Lung (tissue), 13 donors: ENCODE results near the gene CMBL. TPM values are rescaled to one million over a fixed set of nuclear protein-coding genes. Genes with fewer than 3 reads are reported as not detected.

Experiments used
- ATAC-seq: fragments of 200-7000 bp; cut with Tn5 transposase; one replicate; pipeline ENCODE4 v1.9.1; 2020; ENCODE audit warnings: moderate number of reproducible peaks; ENCODE audit not compliant: insufficient read depth, low FRiP score
- DNase-seq, 3 donors: peaks; one replicate each; pipeline ENCODE4 v3.0.0-alpha.2; 2013 to 2017
- H3K27ac ChIP-seq, 2 donors: one replicate each; pipeline ENCODE4 v1.5.1; 2013; ENCODE audit warnings: mild to moderate bottlenecking in 2 of 2, moderate library complexity in 2 of 2, control low read depth in 1 of 2, inconsistent platforms in 1 of 2, low read depth in 1 of 2, low read length in 1 of 2
- H3K27me3 ChIP-seq, 3 donors: one replicate each; pipeline ENCODE4 v1.5.1; 2013; ENCODE audit warnings: low read length in 2 of 3; ENCODE audit not compliant: control insufficient read depth in 3 of 3, insufficient read depth in 3 of 3
- H3K36me3 ChIP-seq, 4 donors: one replicate each; pipeline ENCODE4 v1.5.1; 2013; ENCODE audit warnings: low read length in 4 of 4, mild to moderate bottlenecking in 1 of 4, moderate library complexity in 1 of 4; ENCODE audit not compliant: control insufficient read depth in 4 of 4, insufficient read depth in 4 of 4
- H3K4me1 ChIP-seq, 5 donors: one replicate each; pipeline ENCODE4 v1.5.1; 2013; ENCODE audit warnings: low read length in 5 of 5, mild to moderate bottlenecking in 2 of 5, moderate library complexity in 1 of 5; ENCODE audit not compliant: control insufficient read depth in 5 of 5, insufficient read depth in 5 of 5
- H3K4me3 ChIP-seq: one replicate; pipeline ENCODE4 v1.5.1; 2013; ENCODE audit warnings: mild to moderate bottlenecking, control low read depth, moderate library complexity
- H3K9ac ChIP-seq, 2 donors: one replicate each; pipeline ENCODE4 v1.5.1; 2013; ENCODE audit warnings: low read length in 2 of 2, control low read depth in 1 of 2; ENCODE audit not compliant: insufficient read depth in 1 of 2
- H3K9me3 ChIP-seq, 4 donors: one replicate each; pipeline ENCODE4 v1.5.1; 2013; ENCODE audit warnings: low read length in 3 of 4, mild to moderate bottlenecking in 1 of 4, moderate library complexity in 1 of 4; ENCODE audit not compliant: control insufficient read depth in 4 of 4, insufficient read depth in 3 of 4
- WGBS, 2 donors: extraction: QIAGEN DNeasy Blood & Tissue Kit; methylation state at CpG; one replicate each; pipeline ENCODE4 v1.1.7; 2013; 5-methylcytosine and 5-hydroxymethylcytosine counted together
- polyA plus RNA-seq, 2 donors: library from polyadenylated mRNA; stranded (reverse); fragments of 200-250 nt; gene quantifications; one replicate each; pipeline ENCODE4 v1.2.1, GENCODE V29; 2013
- small RNA-seq: library from RNA; depleted of rRNA; stranded (forward); fragments of <200 nt; gene quantifications from one replicate; pipeline ENCODE3, GENCODE V24; 2014; ENCODE audit warnings: low replicate concordance
- total RNA-seq, 2 donors: library from RNA; depleted of rRNA in 1 of 2; stranded (reverse); fragments of >200 nt in 1 of 2; gene quantifications; one replicate each; pipeline ENCODE4 v1.2.1, GENCODE V29; 2014 to 2021
- TF ChIP-seq, protein P1 (sequence below): IDR thresholded peaks from 2 replicates; pipeline ENCODE4 v1.5.1; 2012; ENCODE audit warnings: mild to moderate bottlenecking; ENCODE audit errors: control extremely low read depth, extremely low read depth
- donor health status: control.
- donor health status: control.
- donor health status: Bipolar disorder and iron deficiency.
- donor health status: healthy.
- donor health status: DM: yes; HTN: yes; CAD: no.

CMBL gene
- total and polyA plus RNA-seq, 4 donors: 8.1 to 15.9 (median 12.9) TPM

GRCh38 chr5:10229306-10230048 lies 78.2 kb downstream of the CMBL start:
- ATAC-seq (no peak), DNase-seq (no peak)
- 93 to 94% methylated on average over 11 of the region's 11 CpGs for WGBS, 2 donors
- Histone ChIP-seq H3K27ac (no peak overlapping the region), H3K9ac (no peak overlapping the region), H3K27me3 (no peaks in the 10 kb centered on the region), H3K4me1 (no peaks in the 10 kb centered on the region), H3K36me3 (peaks cover 0 to 7% (median 2%) of the 10 kb centered on the region in 4 donors), H3K9me3 (peaks cover 0 to 4% (median 0%) of the 10 kb centered on the region in 4 donors), H3K4me3 (no peak overlapping the region)
- TF ChIP-seq, protein P1, sequence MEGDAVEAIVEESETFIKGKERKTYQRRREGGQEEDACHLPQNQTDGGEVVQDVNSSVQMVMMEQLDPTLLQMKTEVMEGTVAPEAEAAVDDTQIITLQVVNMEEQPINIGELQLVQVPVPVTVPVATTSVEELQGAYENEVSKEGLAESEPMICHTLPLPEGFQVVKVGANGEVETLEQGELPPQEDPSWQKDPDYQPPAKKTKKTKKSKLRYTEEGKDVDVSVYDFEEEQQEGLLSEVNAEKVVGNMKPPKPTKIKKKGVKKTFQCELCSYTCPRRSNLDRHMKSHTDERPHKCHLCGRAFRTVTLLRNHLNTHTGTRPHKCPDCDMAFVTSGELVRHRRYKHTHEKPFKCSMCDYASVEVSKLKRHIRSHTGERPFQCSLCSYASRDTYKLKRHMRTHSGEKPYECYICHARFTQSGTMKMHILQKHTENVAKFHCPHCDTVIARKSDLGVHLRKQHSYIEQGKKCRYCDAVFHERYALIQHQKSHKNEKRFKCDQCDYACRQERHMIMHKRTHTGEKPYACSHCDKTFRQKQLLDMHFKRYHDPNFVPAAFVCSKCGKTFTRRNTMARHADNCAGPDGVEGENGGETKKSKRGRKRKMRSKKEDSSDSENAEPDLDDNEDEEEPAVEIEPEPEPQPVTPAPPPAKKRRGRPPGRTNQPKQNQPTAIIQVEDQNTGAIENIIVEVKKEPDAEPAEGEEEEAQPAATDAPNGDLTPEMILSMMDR: no peak

GRCh38 chr5:10228288-10228687 lies 79.4 kb downstream of the CMBL start:
- Histone ChIP-seq H3K4me1 (no peaks in the 10 kb centered on the region), H3K4me3 (no peak overlapping the region), H3K9me3 (peaks cover 0 to 4% (median 0%) of the 10 kb centered on the region in 4 donors), H3K9ac (no peak overlapping the region), H3K27me3 (no peaks in the 10 kb centered on the region), H3K36me3 (peaks cover 0 to 7% (median 2%) of the 10 kb centered on the region in 4 donors), H3K27ac (no peak overlapping the region)
- ATAC-seq (no peak), DNase-seq (no peak)
- WGBS, 2 donors: 98 to 100% methylated on average over 1 of the region's 1 CpG
- TF ChIP-seq, protein P1: no peak

Small RNAs within 50 kb of the gene (small RNA-seq; reads per million reads assigned to genes)
- not detected for gene RF00019

Other genes starting within 250 kb of the CMBL start
- gene ATPSCKMT, start 58.0 kb downstream of the CMBL start, total RNA-seq: 10 to 100 TPM; 23.4 to 28.2 TPM
- 10 to 100 TPM in 1 of 2 donors, 1 to 10 TPM in 1; 9.7 to 12.0 TPM for gene ATPSCKMT, start 58.0 kb downstream of the CMBL start, polyA plus RNA-seq
- 100 to 1,000 TPM; 127 to 158 TPM for gene CCT5, start 57.6 kb downstream of the CMBL start, total RNA-seq
- 100 to 1,000 TPM; 151 to 257 TPM for gene CCT5, start 57.6 kb downstream of the CMBL start, polyA plus RNA-seq
- 100 to 1,000 TPM; 113 to 185 TPM for gene MARCHF6, start 45.8 kb upstream of the CMBL start, total RNA-seq
- 10 to 100 TPM; 35.4 to 97.3 TPM for gene MARCHF6, start 45.8 kb upstream of the CMBL start, polyA plus RNA-seq
- gene ROPN1L, start 134.0 kb upstream of the CMBL start, total RNA-seq: 10 to 100 TPM; 31.7 to 34.8 TPM
- 10 to 100 TPM; 12.0 to 22.8 TPM for gene ROPN1L, start 134.0 kb upstream of the CMBL start, polyA plus RNA-seq